Body of pancreas (tissue), 4 donors: ENCODE data around the gene KIF13A. TPM values are rescaled to one million over a fixed set of nuclear protein-coding genes. Genes with fewer than 3 reads are reported as not detected.

Source experiments
- ATAC-seq: fragments of 150-250 bp; one replicate; pipeline ENCODE4 v1.9.1; 2016
- DNase-seq, 4 donors: peaks; one replicate each; pipeline ENCODE4 v3.0.0-alpha.2; 2019
- H3K27ac ChIP-seq, 4 donors: fragments of 200-600 bp; sonication (generic); 1 replicate in 3 of 4; 2 replicates in 1 of 4; pipeline versions ENCODE4 v1.5.1 to v1.6.1; 2016 to 2019; ENCODE audit warnings: mild to moderate bottlenecking in 1 of 4, mixed read lengths in 1 of 4, moderate library complexity in 1 of 4
- H3K27me3 ChIP-seq, 2 donors: fragments of 200-600 bp; sonication (generic); one replicate each; pipeline ENCODE4 v1.6.0; 2016; ENCODE audit warnings: mild to moderate bottlenecking in 1 of 2
- H3K36me3 ChIP-seq, 2 donors: fragments of 200-600 bp; sonication (generic); replicated peaks in 1 of 2; 2 replicates each; pipeline ENCODE4 v1.5.1; 2016; ENCODE audit warnings: low read depth in 2 of 2; ENCODE audit not compliant: insufficient read depth in 1 of 2
- H3K4me1 ChIP-seq: fragments of 200-600 bp; sonication (generic); one replicate; pipeline ENCODE4 v1.6.0; 2016
- H3K4me3 ChIP-seq, 2 donors: fragments of 200-600 bp; sonication (generic); 1 replicate in 1 of 2; 2 replicates in 1 of 2; pipeline ENCODE4 v1.5.1; 2016 to 2019
- H3K9me3 ChIP-seq, 3 donors: fragments of 200-600 bp; sonication (generic); 1 replicate in 2 of 3; 2 replicates in 1 of 3; pipeline ENCODE4 v1.5.1; 2016
- CTCF ChIP-seq, 7 experiments: fragments of 450-650 bp in 4 of 7; fragments of 200-600 bp in 3 of 7; sonication (generic) in 3 of 7; IDR thresholded peaks; one replicate each; pipeline ENCODE4 v1.5.1; 2016 to 2019; ENCODE audit warnings: antibody characterized with exemption in 7 of 7
- POLR2A ChIP-seq, 3 donors: fragments of 450-650 bp; IDR thresholded peaks; one replicate each; pipeline ENCODE4 v1.6.1; 2016; ENCODE audit warnings: antibody characterized with exemption in 3 of 3, mild to moderate bottlenecking in 2 of 3
- WGBS, 2 donors: methylation state at CpG; one replicate each; pipeline ENCODE4 v1.1.5; 2017; 5-methylcytosine and 5-hydroxymethylcytosine counted together
- intact Hi-C: fragments of 100-400 bp; cut with DNase I; formaldehyde crosslinking; loops from one replicate; pipeline ENCODE4 v1.15.1; 2023
- total RNA-seq, 2 donors: library from RNA; depleted of rRNA; stranded (reverse); fragments of >200 nt; gene quantifications; one replicate each; pipeline ENCODE4 v1.1.0, GENCODE V29; 2016

Gene KIF13A
- total RNA-seq, 2 donors from 2014 or later: 13.2 to 17.1 TPM

GRCh38 chr6:17884498-17885478 is 102.6 kb downstream of the KIF13A start:
- no peak for ATAC-seq
- H3K4me3 ChIP-seq: no peak overlapping the region
- H3K9me3 ChIP-seq: no peaks in the 10 kb centered on the region
- TF ChIP-seq POLR2A (IDR thresholded peaks at IDR 0.05): no peak
- no peak for TF ChIP-seq CTCF (IDR thresholded peaks at IDR 0.05)
- H3K27ac ChIP-seq: no peak overlapping the region
- 61 to 65% methylated on average over 4 of the region's 4 CpGs for WGBS, 2 donors
- no peak for DNase-seq
- intact Hi-C loops: no loop called here
- H3K36me3 ChIP-seq: no peaks in the 10 kb centered on the region
- no peaks in the 10 kb centered on the region for H3K27me3 ChIP-seq
- no peaks in the 10 kb centered on the region for H3K4me1 ChIP-seq

- Histone ChIP-seq H3K4me3 (no peak overlapping the region), H3K9me3 (no peaks in the 10 kb centered on the region), H3K4me1 (no peaks in the 10 kb centered on the region), H3K36me3 (no peaks in the 10 kb centered on the region), H3K27me3 (no peaks in the 10 kb centered on the region), H3K27ac (no peak overlapping the region)
- TF ChIP-seq CTCF (IDR thresholded peaks at IDR 0.05): no peak
- TF ChIP-seq POLR2A (IDR thresholded peaks at IDR 0.05): no peak
- WGBS, 2 donors: 60 to 62% methylated on average over 2 of the region's 2 CpGs
- intact Hi-C loops: no loop called here
- DNase-seq: no peak
- ATAC-seq: no peak
Observed at GRCh38 chr6:17883665-17884497, 103.6 kb downstream of the KIF13A start.

GRCh38 chr6:17881085-17881858 is 106.2 kb downstream of the KIF13A start:
- 84 to 86% methylated on average over 11 of the region's 11 CpGs for WGBS, 2 donors
- no peak overlapping the region for H3K27ac ChIP-seq
- ATAC-seq: no peak
- no peaks in the 10 kb centered on the region for H3K27me3 ChIP-seq
- intact Hi-C loops: no loop called here
- no peak overlapping the region for H3K4me3 ChIP-seq
- no peaks in the 10 kb centered on the region for H3K4me1 ChIP-seq
- no peaks in the 10 kb centered on the region for H3K9me3 ChIP-seq
- TF ChIP-seq CTCF (IDR thresholded peaks at IDR 0.05): no peak
- no peak for TF ChIP-seq POLR2A (IDR thresholded peaks at IDR 0.05)
- peak in 1 of 4 donors; percentile 10 for DNase-seq
- H3K36me3 ChIP-seq: no peaks in the 10 kb centered on the region

- Histone ChIP-seq H3K4me3 (no peak overlapping the region), H3K4me1 (no peaks in the 10 kb centered on the region), H3K27ac (no peak overlapping the region), H3K9me3 (no peaks in the 10 kb centered on the region), H3K27me3 (no peaks in the 10 kb centered on the region), H3K36me3 (no peaks in the 10 kb centered on the region)
- no peak for DNase-seq
- TF ChIP-seq POLR2A (IDR thresholded peaks at IDR 0.05) (no peak), CTCF (IDR thresholded peaks at IDR 0.05) (no peak)
- intact Hi-C loops: no loop called here
- ATAC-seq: no peak
- WGBS, 2 donors: 88 to 91% methylated on average over 2 of the region's 2 CpGs
Observed at GRCh38 chr6:17879184-17879583, 108.3 kb downstream of the KIF13A start.
